ENCODE measurements around the gene CDK5RAP1. TPM values are rescaled to one million over a fixed set of nuclear protein-coding genes. Genes with fewer than 3 reads are reported as not detected.
A peak's percentile ranks its signal among the peaks of the same experiment; 100 is the strongest.

The CDK5RAP1 gene
- total and polyA plus RNA-seq, 2 experiments from 2014 or later = 37.9 to 47.8 TPM

DNA sequence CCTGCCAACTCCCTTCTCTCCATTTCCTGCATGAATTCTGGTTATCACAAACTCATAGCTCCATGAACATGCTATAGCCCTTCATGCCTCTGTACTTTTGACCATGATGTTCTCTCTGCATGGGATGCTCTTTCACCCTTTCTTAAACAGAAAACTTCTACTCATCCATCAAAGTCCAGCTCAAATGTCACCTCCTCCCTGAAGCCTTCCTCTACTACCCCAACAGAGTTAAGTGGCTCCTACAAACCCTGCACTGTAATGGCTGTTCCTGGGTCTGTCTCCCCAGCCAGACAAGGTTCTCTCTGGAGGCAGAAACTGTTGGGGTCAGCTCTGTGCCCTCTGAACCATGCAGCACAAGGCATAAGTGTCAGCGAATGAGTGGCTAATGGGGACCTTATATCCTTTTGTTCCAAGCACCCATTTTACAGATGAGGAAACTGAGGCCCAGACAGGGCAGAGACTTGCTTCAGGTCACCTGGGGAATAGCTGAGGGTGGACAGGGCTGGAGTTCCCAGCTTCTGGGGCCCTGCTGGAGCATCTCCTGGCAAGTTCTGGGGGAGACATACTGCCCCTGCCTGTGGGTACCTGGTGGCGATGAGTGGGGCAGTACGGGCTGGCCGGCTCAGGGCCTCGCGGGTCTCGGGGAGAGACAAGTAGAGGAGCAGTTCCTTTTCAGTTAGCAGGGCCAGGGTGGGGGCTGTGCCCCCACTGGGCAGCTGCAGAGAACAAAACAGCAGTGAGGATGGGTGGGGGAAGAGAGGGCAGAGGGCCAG lies 10.6 kb upstream of the CDK5RAP1 start:
- TF ChIP-seq, protein P1, sequence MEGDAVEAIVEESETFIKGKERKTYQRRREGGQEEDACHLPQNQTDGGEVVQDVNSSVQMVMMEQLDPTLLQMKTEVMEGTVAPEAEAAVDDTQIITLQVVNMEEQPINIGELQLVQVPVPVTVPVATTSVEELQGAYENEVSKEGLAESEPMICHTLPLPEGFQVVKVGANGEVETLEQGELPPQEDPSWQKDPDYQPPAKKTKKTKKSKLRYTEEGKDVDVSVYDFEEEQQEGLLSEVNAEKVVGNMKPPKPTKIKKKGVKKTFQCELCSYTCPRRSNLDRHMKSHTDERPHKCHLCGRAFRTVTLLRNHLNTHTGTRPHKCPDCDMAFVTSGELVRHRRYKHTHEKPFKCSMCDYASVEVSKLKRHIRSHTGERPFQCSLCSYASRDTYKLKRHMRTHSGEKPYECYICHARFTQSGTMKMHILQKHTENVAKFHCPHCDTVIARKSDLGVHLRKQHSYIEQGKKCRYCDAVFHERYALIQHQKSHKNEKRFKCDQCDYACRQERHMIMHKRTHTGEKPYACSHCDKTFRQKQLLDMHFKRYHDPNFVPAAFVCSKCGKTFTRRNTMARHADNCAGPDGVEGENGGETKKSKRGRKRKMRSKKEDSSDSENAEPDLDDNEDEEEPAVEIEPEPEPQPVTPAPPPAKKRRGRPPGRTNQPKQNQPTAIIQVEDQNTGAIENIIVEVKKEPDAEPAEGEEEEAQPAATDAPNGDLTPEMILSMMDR (IDR thresholded peaks at IDR 0.05; ENCODE audit: low read depth, low read length) = no peak
- Histone ChIP-seq H3K4me1 (ENCODE audit: low read depth) (no peaks in the 10 kb centered on the region), H3K9me3 (ENCODE audit: low read depth) (no peaks in the 10 kb centered on the region), H3K27me3 (no peaks in the 10 kb centered on the region), H3K27ac (peak overlapping the region; percentile 34), H3K4me3 (no peak overlapping the region), H3K36me3 (peaks cover 72% of the 10 kb centered on the region)
- no peak for DNase-seq (ENCODE audit: low read depth in 1 of 2, low spot score in 1 of 2)

DNA sequence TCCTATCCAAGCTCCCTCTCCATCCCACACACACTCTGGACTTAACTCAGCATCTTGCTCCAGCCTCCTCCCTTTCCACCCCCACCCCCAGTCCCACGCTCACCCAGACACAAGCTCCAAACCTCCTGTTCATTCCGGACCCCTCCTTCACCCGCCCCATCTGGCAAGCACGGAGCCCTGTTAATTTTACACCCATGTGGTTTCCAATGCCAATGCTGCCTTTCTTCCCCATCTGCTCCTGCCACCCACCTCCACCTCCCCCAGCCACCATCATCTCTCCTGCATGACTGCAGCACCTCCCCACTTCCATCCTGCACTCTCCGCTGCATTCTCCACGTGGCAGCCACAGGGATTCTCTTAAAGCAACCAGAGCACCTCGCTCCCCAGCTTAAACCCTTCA lies 9.9 kb upstream of the CDK5RAP1 start:
- peak overlapping the region; percentile 30 for H3K27ac ChIP-seq
- no peak for DNase-seq (ENCODE audit: low read depth in 1 of 2, low spot score in 1 of 2)
- no peak overlapping the region for H3K4me3 ChIP-seq
- H3K36me3 ChIP-seq = peaks cover 70% of the 10 kb centered on the region
- H3K9me3 ChIP-seq (ENCODE audit: low read depth) = no peaks in the 10 kb centered on the region
- H3K4me1 ChIP-seq (ENCODE audit: low read depth) = no peaks in the 10 kb centered on the region
- TF ChIP-seq, protein P1 (IDR thresholded peaks at IDR 0.05; ENCODE audit: low read depth, low read length) = no peak
- H3K27me3 ChIP-seq = no peaks in the 10 kb centered on the region

DNA sequence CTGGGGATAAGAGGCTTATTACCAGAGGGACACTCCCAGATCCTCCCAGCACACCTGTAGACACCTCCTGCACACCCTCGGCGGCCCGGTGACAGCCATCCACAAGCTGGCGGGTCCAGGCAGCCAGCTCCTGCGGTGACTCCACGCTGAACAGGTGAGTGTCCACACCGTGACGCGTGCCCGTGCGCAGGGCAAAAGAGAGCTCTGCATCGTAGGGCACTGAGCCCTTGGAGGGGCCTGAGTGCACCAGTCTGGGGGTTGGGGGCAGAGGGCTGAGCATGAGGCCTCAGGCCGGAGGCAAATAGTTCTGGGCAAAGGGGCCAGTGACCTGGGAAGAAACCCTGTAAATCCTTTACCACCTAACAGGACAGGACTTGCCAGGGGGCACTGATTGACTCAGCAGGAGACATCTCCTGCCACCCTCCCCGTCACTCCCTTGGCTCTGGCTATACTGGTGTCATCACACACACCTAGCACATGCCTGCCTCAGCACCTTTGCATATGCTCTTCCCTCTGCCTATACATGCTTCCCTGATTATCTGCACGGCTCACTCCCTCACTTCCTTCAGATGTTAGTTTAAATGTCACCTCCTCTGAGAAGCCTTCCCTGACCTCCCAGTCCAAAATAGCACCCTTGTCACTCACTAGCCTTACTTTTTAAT lies 8.9 kb upstream of the CDK5RAP1 start:
- no peak for DNase-seq (ENCODE audit: low read depth in 1 of 2, low spot score in 1 of 2)
- no peaks in the 10 kb centered on the region for H3K4me1 ChIP-seq (ENCODE audit: low read depth)
- H3K36me3 ChIP-seq = peaks cover 65% of the 10 kb centered on the region

DNA sequence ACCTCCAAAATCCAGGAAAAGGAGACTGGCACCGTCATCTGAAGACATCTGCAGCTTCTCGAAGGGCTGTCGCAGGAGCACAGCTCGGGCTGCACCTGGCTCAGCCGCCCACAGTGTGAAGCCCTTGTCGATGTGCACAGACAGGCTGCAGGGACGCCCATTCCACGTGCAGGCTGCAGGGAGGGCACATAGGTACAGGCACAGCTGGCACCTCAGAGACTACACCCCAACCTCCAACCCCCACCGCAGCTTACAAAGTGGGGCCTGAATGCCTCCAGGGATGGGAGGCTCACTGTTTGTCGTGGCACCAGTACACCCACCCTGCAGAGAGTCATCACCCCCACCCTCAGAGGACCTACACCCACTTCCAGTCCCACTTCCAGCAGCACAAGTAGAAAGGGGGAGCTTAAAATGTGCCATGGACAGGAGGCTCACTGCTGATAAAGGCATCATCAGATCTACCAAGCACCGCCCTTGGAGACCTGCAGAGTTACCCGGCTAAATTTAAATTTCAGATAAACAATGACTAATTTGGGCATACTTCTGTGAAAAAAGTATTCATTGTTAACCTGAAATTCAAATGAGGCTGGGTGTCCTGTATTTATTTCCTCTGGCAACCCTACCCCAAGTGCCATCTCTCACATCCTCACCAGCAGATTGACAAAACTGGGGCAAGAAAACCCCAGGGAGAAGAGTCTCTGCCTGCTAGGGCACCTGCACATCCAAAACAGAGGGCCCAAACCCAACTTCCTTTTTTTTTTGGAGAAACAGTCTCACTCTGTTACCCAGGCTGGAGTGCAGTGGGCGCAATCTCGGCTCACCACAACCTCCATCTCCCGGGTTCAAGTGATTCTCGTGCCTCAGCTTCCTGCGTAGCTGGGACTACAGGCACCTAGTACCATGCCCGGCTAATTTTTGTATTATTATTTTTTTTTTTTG lies 7.7 kb upstream of the CDK5RAP1 start:
- Histone ChIP-seq H3K27me3 (no peaks in the 10 kb centered on the region), H3K4me1 (ENCODE audit: low read depth) (no peaks in the 10 kb centered on the region), H3K9me3 (ENCODE audit: low read depth) (no peaks in the 10 kb centered on the region), H3K4me3 (no peak overlapping the region), H3K36me3 (peaks cover 60% of the 10 kb centered on the region), H3K27ac (peak overlapping the region; percentile 54)
- TF ChIP-seq, protein P1 (IDR thresholded peaks at IDR 0.05; ENCODE audit: low read depth, low read length) = no peak
- no peak for DNase-seq (ENCODE audit: low read depth in 1 of 2, low spot score in 1 of 2)

More for the DNA sequence above, 8.9 kb upstream of the CDK5RAP1 start:
- Histone ChIP-seq H3K4me3 (no peak overlapping the region), H3K9me3 (ENCODE audit: low read depth) (no peaks in the 10 kb centered on the region), H3K27ac (peak overlapping the region; percentile 28), H3K27me3 (no peaks in the 10 kb centered on the region)
- TF ChIP-seq, protein P1 (IDR thresholded peaks at IDR 0.05; ENCODE audit: low read depth, low read length) = no peak

DNA sequence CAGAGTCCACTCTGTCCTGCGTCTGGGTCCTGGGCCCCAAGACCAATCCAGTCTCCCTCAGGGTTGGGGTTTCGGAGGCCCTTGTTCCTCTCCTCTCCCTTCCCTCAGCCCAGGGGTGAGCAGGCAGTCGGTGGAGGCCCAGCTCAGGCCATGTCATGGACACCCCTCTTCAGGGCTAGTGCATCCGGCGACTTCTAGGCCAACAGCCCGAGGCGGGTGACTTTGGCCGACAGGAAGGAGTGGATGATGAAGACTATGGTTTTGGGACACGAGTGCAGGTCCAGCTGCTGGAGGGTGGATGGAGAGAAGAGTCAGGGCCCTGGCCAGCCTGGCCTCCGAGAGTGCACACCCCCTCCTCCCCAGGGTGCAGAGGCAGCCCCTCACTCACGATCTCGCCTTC lies 7.0 kb upstream of the CDK5RAP1 start:
- DNase-seq (ENCODE audit: low read depth in 1 of 2, low spot score in 1 of 2) = no peak

More for the DNA sequence above, 7.0 kb upstream of the CDK5RAP1 start:
- Histone ChIP-seq H3K4me1 (ENCODE audit: low read depth) (no peaks in the 10 kb centered on the region), H3K4me3 (no peak overlapping the region), H3K9me3 (ENCODE audit: low read depth) (no peaks in the 10 kb centered on the region), H3K27me3 (no peaks in the 10 kb centered on the region), H3K27ac (peak overlapping the region; percentile 54), H3K36me3 (peaks cover 60% of the 10 kb centered on the region)
- TF ChIP-seq, protein P1 (IDR thresholded peaks at IDR 0.05; ENCODE audit: low read depth, low read length) = no peak

Data from cardiac muscle cell (in vitro differentiated cells and primary cell).